K562 (cell line): ENCODE data around the gene FNBP1. TPM values are rescaled to one million over a fixed set of nuclear protein-coding genes. Genes with fewer than 3 reads are reported as not detected.

ENCODE experiments used
- DNMT1 ChIP-seq: fragments of 450-650 bp; IDR thresholded peaks from 2 replicates; pipeline ENCODE4 v1.6.1; 2016; ENCODE audit warnings: antibody characterized with exemption, mild to moderate bottlenecking
- MBD2 ChIP-seq: sonication (generic); IDR thresholded peaks from 2 replicates; pipeline ENCODE4 v1.6.1; 2016; ENCODE audit warnings: low read depth, borderline replicate concordance
- NFIX ChIP-seq: fragments of 250-450 bp; sonication (Bioruptor Pico); IDR thresholded peaks from 2 replicates; pipeline ENCODE4 v1.4.0; 2020; ENCODE audit warnings: low read depth, mild to moderate bottlenecking, moderate library complexity
- POLR2A ChIP-seq: fragments of 450-650 bp; conservative IDR thresholded peaks from 2 replicates; pipeline ENCODE4 v1.6.1; 2016
- POLR2H ChIP-seq: IDR thresholded peaks from 2 replicates; pipeline ENCODE4 v1.6.1; 2016; ENCODE audit warnings: missing genetic modification characterization, low read depth, mild to moderate bottlenecking, control low read depth, missing compliant biosample characterization, moderate library complexity
- SNRNP70 ChIP-seq: fragments of 200-400 bp; formaldehyde crosslinking; optimal IDR thresholded peaks from 2 replicates; pipeline ENCODE3; 2017; ENCODE audit warnings: low read depth, low read length
- XRCC5 ChIP-seq: fragments of 200-400 bp; formaldehyde crosslinking; IDR thresholded peaks from 2 replicates; pipeline ENCODE4 v1.6.1; 2017; ENCODE audit warnings: low read depth, mild to moderate bottlenecking, low read length
- ZNF431 ChIP-seq: sonication (generic); formaldehyde crosslinking; IDR thresholded peaks from 2 replicates; pipeline ENCODE4 v1.8.0; 2022; ENCODE audit warnings: mild to moderate bottlenecking, missing genetic modification reagents
- ZNF766 ChIP-seq: fragments of 200-800 bp; sonication (Bioruptor generic); conservative IDR thresholded peaks from 2 replicates; pipeline ENCODE4 v1.6.1; 2016; ENCODE audit warnings: missing genetic modification characterization, missing compliant biosample characterization
- polyA plus RNA-seq, 8 experiments: library from polyadenylated mRNA; depleted of rRNA in 4 of 8; stranded (reverse) in 5 of 8; unstranded in 3 of 8; fragments of >200 nt; fragmentation: Nextera tagmentation in 2 of 8; fragmentation: Illumina TruSeq in 1 of 8; extraction: Ambion mirVana in 2 of 8; extraction: Trizol in 1 of 8; gene quantifications; 2 replicates each; pipeline versions ENCODE4 v1.2.1 to v1.2.3, GENCODE V29; 2011 to 2014; ENCODE audit warnings: inconsistent platforms in 1 of 8, missing spikeins in 1 of 8
- total RNA-seq, 7 experiments: library from RNA; depleted of rRNA in 6 of 7; stranded (reverse); fragments of >200 nt in 6 of 7; fragmentation: Illumina TruSeq in 2 of 7; extraction: Trizol in 2 of 7; gene quantifications; 2 replicates each; pipeline versions ENCODE4 v1.2.1 to v1.2.3, GENCODE V29; 2011 to 2021; ENCODE audit warnings: low replicate concordance in 1 of 7
- TF ChIP-seq, protein P1 (sequence below): sonication (generic); formaldehyde crosslinking; IDR thresholded peaks from 2 replicates; pipeline ENCODE4 v1.9.0; 2022; ENCODE audit warnings: mild to moderate bottlenecking, missing genetic modification reagents
- TF ChIP-seq, protein P2 (sequence below): sonication (generic); formaldehyde crosslinking; IDR thresholded peaks from 2 replicates; pipeline ENCODE4 v1.8.0; 2022; ENCODE audit warnings: missing genetic modification reagents, mild to moderate bottlenecking, borderline replicate concordance
- TF ChIP-seq, protein P3 (sequence below): fragments of 450-650 bp; IDR thresholded peaks from 2 replicates; pipeline ENCODE4 v1.6.1; 2018; ENCODE audit not compliant: partially characterized antibody
- TF ChIP-seq, protein P4 (sequence below): sonication (generic); formaldehyde crosslinking; IDR thresholded peaks from 2 replicates; pipeline ENCODE4 v1.4.0; 2020; ENCODE audit warnings: mild to moderate bottlenecking, missing genetic modification reagents

Gene FNBP1
- total and polyA plus RNA-seq, 9 of the 15 experiments (the other 6 are each of a cell fraction or from before 2014, with no cell fraction given): 1.8 to 14.9 (median 7.6) TPM

DNA sequence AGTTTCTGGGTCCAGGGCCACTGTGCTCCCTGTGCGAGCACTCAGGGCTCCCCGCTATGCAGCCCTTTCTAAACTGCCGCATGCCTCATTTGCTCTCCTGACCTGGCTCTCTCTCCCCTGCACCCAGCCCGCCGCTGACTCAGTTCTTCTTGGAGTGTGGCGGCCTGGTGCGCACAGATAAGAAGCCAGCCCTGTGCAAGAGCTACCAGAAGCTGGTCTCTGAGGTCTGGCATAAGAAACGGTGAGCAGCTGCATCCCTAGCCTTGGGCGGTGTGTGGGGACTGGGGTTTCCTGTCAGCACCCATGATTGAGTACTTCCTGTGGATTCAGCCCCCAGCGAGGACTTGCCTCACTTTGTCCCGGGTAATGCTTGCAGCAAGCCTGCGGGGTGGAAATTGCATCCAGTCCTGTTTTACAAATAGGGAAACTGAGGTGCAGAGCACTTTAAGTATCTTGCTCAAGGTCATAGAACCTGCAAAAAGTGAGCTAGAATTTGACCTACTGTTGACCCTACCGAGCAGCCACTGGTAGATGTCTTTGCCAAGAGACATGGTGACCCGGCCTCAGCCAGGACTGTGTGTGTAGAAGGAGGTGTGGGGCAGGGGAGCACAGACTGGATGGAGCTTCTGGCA lies 179.8 kb downstream of the FNBP1 start (continued):
- TF ChIP-seq, protein P1, sequence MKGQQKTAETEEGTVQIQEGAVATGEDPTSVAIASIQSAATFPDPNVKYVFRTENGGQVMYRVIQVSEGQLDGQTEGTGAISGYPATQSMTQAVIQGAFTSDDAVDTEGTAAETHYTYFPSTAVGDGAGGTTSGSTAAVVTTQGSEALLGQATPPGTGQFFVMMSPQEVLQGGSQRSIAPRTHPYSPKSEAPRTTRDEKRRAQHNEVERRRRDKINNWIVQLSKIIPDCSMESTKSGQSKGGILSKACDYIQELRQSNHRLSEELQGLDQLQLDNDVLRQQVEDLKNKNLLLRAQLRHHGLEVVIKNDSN (CRISPR knock-in tag): peak; percentile 44; the same call in 1 of the 2 replicates
- TF ChIP-seq ZNF766 (CRISPR knock-in tag) (peak; percentile 97), MBD2 (no peak), POLR2H (tag) (no peak), SNRNP70 (no peak), NFIX (no peak), ZNF431 (CRISPR knock-in tag) (peak; percentile 91), XRCC5 (peak; percentile 98), POLR2A (peak; percentile 68; the same call in 1 of the 2 replicates), DNMT1 (no peak)
- TF ChIP-seq, protein P2, sequence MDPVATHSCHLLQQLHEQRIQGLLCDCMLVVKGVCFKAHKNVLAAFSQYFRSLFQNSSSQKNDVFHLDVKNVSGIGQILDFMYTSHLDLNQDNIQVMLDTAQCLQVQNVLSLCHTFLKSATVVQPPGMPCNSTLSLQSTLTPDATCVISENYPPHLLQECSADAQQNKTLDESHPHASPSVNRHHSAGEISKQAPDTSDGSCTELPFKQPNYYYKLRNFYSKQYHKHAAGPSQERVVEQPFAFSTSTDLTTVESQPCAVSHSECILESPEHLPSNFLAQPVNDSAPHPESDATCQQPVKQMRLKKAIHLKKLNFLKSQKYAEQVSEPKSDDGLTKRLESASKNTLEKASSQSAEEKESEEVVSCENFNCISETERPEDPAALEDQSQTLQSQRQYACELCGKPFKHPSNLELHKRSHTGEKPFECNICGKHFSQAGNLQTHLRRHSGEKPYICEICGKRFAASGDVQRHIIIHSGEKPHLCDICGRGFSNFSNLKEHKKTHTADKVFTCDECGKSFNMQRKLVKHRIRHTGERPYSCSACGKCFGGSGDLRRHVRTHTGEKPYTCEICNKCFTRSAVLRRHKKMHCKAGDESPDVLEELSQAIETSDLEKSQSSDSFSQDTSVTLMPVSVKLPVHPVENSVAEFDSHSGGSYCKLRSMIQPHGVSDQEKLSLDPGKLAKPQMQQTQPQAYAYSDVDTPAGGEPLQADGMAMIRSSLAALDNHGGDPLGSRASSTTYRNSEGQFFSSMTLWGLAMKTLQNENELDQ (CRISPR knock-in tag): 0 out of 2 replicates have a peak, but pooled peaks have one; percentile 66
- TF ChIP-seq, protein P3, sequence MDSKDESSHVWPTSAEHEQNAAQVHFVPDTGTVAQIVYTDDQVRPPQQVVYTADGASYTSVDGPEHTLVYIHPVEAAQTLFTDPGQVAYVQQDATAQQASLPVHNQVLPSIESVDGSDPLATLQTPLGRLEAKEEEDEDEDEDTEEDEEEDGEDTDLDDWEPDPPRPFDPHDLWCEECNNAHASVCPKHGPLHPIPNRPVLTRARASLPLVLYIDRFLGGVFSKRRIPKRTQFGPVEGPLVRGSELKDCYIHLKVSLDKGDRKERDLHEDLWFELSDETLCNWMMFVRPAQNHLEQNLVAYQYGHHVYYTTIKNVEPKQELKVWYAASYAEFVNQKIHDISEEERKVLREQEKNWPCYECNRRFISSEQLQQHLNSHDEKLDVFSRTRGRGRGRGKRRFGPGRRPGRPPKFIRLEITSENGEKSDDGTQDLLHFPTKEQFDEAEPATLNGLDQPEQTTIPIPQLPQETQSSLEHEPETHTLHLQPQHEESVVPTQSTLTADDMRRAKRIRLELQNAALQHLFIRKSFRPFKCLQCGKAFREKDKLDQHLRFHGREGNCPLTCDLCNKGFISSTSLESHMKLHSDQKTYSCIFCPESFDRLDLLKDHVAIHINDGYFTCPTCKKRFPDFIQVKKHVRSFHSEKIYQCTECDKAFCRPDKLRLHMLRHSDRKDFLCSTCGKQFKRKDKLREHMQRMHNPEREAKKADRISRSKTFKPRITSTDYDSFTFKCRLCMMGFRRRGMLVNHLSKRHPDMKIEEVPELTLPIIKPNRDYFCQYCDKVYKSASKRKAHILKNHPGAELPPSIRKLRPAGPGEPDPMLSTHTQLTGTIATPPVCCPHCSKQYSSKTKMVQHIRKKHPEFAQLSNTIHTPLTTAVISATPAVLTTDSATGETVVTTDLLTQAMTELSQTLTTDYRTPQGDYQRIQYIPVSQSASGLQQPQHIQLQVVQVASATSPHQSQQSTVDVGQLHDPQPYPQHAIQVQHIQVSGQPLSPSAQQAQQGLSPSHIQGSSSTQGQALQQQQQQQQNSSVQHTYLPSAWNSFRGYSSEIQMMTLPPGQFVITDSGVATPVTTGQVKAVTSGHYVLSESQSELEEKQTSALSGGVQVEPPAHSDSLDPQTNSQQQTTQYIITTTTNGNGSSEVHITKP: no peak
- TF ChIP-seq, protein P4, sequence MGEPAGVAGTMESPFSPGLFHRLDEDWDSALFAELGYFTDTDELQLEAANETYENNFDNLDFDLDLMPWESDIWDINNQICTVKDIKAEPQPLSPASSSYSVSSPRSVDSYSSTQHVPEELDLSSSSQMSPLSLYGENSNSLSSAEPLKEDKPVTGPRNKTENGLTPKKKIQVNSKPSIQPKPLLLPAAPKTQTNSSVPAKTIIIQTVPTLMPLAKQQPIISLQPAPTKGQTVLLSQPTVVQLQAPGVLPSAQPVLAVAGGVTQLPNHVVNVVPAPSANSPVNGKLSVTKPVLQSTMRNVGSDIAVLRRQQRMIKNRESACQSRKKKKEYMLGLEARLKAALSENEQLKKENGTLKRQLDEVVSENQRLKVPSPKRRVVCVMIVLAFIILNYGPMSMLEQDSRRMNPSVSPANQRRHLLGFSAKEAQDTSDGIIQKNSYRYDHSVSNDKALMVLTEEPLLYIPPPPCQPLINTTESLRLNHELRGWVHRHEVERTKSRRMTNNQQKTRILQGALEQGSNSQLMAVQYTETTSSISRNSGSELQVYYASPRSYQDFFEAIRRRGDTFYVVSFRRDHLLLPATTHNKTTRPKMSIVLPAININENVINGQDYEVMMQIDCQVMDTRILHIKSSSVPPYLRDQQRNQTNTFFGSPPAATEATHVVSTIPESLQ (CRISPR knock-in tag): peak; percentile 30; the same call in 1 of the 2 replicates
